H1 (cell line): ENCODE results near the gene NUDT3.

Source experiments
- CTCF ChIP-seq, 3 experiments: IDR thresholded peaks; 1 replicate in 2 of 3; 2 replicates in 1 of 3; pipeline versions ENCODE4 v1.5.1 to v1.6.1; 2011; ENCODE audit warnings: low read length in 3 of 3, mild to moderate bottlenecking in 3 of 3, inconsistent platforms in 2 of 3, low read depth in 1 of 3, moderate library complexity in 1 of 3; ENCODE audit not compliant: insufficient read depth in 1 of 3; ENCODE audit errors: control extremely low read depth in 1 of 3
- GABPA ChIP-seq: IDR thresholded peaks from 2 replicates; pipeline ENCODE4 v1.6.1; 2011; ENCODE audit warnings: mild to moderate bottlenecking, low read length, moderate library complexity, borderline replicate concordance; ENCODE audit not compliant: insufficient read depth
- HDAC2 ChIP-seq, 2 experiments: fragments of 300-600 bp in 1 of 2; sonication (generic) in 1 of 2; IDR thresholded peaks; 2 replicates each; pipeline ENCODE4 v1.6.1; 2011 to 2012; ENCODE audit warnings: low read depth in 2 of 2, low read length in 2 of 2, mild to moderate bottlenecking in 2 of 2, moderate library complexity in 2 of 2, borderline replicate concordance in 1 of 2, inconsistent platforms in 1 of 2
- MAFK ChIP-seq: IDR thresholded peaks from 2 replicates; pipeline ENCODE4 v1.6.1; 2012; ENCODE audit warnings: low read depth, mild to moderate bottlenecking, improper control_type of control experiment, low read length
- NRF1 ChIP-seq: IDR thresholded peaks from 2 replicates; pipeline ENCODE4 v1.6.1; 2011; ENCODE audit warnings: mild to moderate bottlenecking, low read depth, low read length, improper control_type of control experiment
- POLR2A ChIP-seq, 2 experiments: IDR thresholded peaks; 1 replicate in 1 of 2; 2 replicates in 1 of 2; pipeline ENCODE4 v1.6.1; 2011; ENCODE audit warnings: low read depth in 2 of 2, low read length in 2 of 2, mild to moderate bottlenecking in 2 of 2; ENCODE audit errors: control extremely low read depth in 1 of 2

- TF ChIP-seq POLR2A (IDR thresholded peaks at IDR 0.05; ENCODE audit: control extremely low read depth in 1 of 2, low read depth in 2 of 2, low read length in 2 of 2) (no peak), MAFK (no peak), CTCF (IDR thresholded peaks at IDR 0.05; ENCODE audit: control extremely low read depth in 1 of 3, insufficient read depth in 1 of 3, low read depth in 1 of 3, low read length in 3 of 3) (no peak), GABPA (no peak), NRF1 (no peak), HDAC2 (IDR thresholded peaks at IDR 0.05; ENCODE audit: borderline replicate concordance in 1 of 2, low read depth in 2 of 2, low read length in 2 of 2) (no peak)
Measured at GRCh38 chr6:34232901-34233300, 159.6 kb downstream of the NUDT3 start.
